Left renal pelvis (tissue), 4 donors: ENCODE results near the gene SLC6A5. TPM values are rescaled to one million over a fixed set of nuclear protein-coding genes. Genes with fewer than 3 reads are reported as not detected.

Experiments used
- DNase-seq, 4 donors: peaks; one replicate each; pipeline ENCODE4 v3.0.0-alpha.2; 2013; ENCODE audit warnings: low read depth in 4 of 4, low spot score in 3 of 4
- polyA plus RNA-seq, 4 donors: library from polyadenylated mRNA; unstranded; fragments of 120-200 nt; gene quantifications; one replicate each; pipeline ENCODE4 v1.2.1, GENCODE V29; 2013; ENCODE audit not compliant: insufficient read length in 4 of 4

SLC6A5 gene
- polyA plus RNA-seq, 4 donors = 0.13 to 0.21 (median 0.14) TPM; not detected in 1

GRCh38 chr11:20668131-20668809, 68.9 kb downstream of the SLC6A5 start:
- no peak for DNase-seq

- no peak for DNase-seq
Observed at GRCh38 chr11:20668844-20669819, 69.7 kb downstream of the SLC6A5 start, which contains the start of gene NELL1. TSS of gene NELL1 (plus strand) at chr11:20669586.

GRCh38 chr11:20669820-20670684, 70.6 kb downstream of the SLC6A5 start:
- DNase-seq = no peak

- DNase-seq = no peak
Observed at GRCh38 chr11:20670932-20671403, 71.6 kb downstream of the SLC6A5 start.

- no peak for DNase-seq
Observed at GRCh38 chr11:20671856-20672546, 72.6 kb downstream of the SLC6A5 start.

GRCh38 chr11:20672575-20672974, 73.2 kb downstream of the SLC6A5 start:
- no peak for DNase-seq

- no peak for DNase-seq
Observed at GRCh38 chr11:20676658-20677057, 77.2 kb downstream of the SLC6A5 start.

- no peak for DNase-seq
Observed at GRCh38 chr11:20688761-20689160, 89.4 kb downstream of the SLC6A5 start.

- no peak for DNase-seq
Observed at GRCh38 chr11:20707876-20708275, 108.5 kb downstream of the SLC6A5 start.

Other genes starting within 250 kb of the SLC6A5 start
- gene HTATIP2, start 235.9 kb upstream of the SLC6A5 start, polyA plus RNA-seq = 1 to 10 TPM; 2.0 to 6.3 (median 4.3) TPM
- gene PRMT3, start 211.9 kb upstream of the SLC6A5 start, polyA plus RNA-seq = 10 to 100 TPM; 16.4 to 19.2 (median 18.2) TPM
- 1 to 10 TPM in 3 of 4 donors, under 1 TPM in 1; 0.98 to 3.6 (median 2.6) TPM for gene NELL1, start 70.0 kb downstream of the SLC6A5 start, polyA plus RNA-seq